Peyer's patch (tissue), 4 donors: ENCODE data around the gene DAAM2. TPM values are rescaled to one million over a fixed set of nuclear protein-coding genes. Genes with fewer than 3 reads are reported as not detected.

Source experiments
- DNase-seq, 3 donors: peaks; one replicate each; pipeline ENCODE4 v3.0.0-alpha.2; 2017 to 2019
- H3K27ac ChIP-seq, 4 donors: fragments of 200-600 bp; sonication (generic); one replicate each; pipeline ENCODE4 v1.5.1; 2016 to 2019
- H3K27me3 ChIP-seq, 2 donors: fragments of 200-600 bp; sonication (generic); one replicate each; pipeline ENCODE4 v1.5.1; 2019
- H3K36me3 ChIP-seq, 3 donors: fragments of 200-600 bp; sonication (generic); one replicate each; pipeline ENCODE4 v1.5.1; 2016 to 2019
- H3K4me1 ChIP-seq, 4 donors: fragments of 200-600 bp; sonication (generic); one replicate each; pipeline ENCODE4 v1.5.1; 2016 to 2019
- H3K4me3 ChIP-seq, 4 donors: fragments of 200-600 bp; sonication (generic); 1 replicate in 3 of 4; 2 replicates in 1 of 4; pipeline ENCODE4 v1.5.1; 2016 to 2019; ENCODE audit warnings: mild to moderate bottlenecking in 1 of 4
- H3K9me3 ChIP-seq, 4 donors: fragments of 200-600 bp; sonication (generic); one replicate each; pipeline ENCODE4 v1.5.1; 2016 to 2019; ENCODE audit warnings: mild to moderate bottlenecking in 1 of 4
- POLR2A ChIP-seq, 2 donors: fragments of 450-650 bp; IDR thresholded peaks; one replicate each; pipeline ENCODE4 v1.5.1; 2017; ENCODE audit warnings: antibody characterized with exemption in 2 of 2, mild to moderate bottlenecking in 2 of 2, moderate library complexity in 2 of 2
- total RNA-seq, 4 donors: library from RNA; depleted of rRNA; stranded (reverse); fragments of >200 nt; gene quantifications; one replicate each; pipeline ENCODE4 v1.1.0, GENCODE V29; 2016
- TF ChIP-seq, protein P1 (sequence below), 6 experiments: fragments of 450-650 bp in 4 of 6; fragments of 200-600 bp in 2 of 6; sonication (generic) in 1 of 6; IDR thresholded peaks; one replicate each; pipeline ENCODE4 v1.5.1; 2017 to 2019; ENCODE audit warnings: antibody characterized with exemption in 6 of 6, mild to moderate bottlenecking in 3 of 6, moderate library complexity in 1 of 6

The DAAM2 gene
- total RNA-seq, 4 donors from 2014 or later: 8.8 to 178 (median 22.5) TPM

- Histone ChIP-seq H3K27me3 (no peaks in the 10 kb centered on the region), H3K27ac (no peak overlapping the region), H3K4me3 (no peak overlapping the region), H3K4me1 (no peaks in the 10 kb centered on the region), H3K9me3 (no peaks in the 10 kb centered on the region), H3K36me3 (peaks cover 0 to 65% (median 0%) of the 10 kb centered on the region in 3 donors)
- no peak for TF ChIP-seq POLR2A (IDR thresholded peaks at IDR 0.05)
- TF ChIP-seq, protein P1, sequence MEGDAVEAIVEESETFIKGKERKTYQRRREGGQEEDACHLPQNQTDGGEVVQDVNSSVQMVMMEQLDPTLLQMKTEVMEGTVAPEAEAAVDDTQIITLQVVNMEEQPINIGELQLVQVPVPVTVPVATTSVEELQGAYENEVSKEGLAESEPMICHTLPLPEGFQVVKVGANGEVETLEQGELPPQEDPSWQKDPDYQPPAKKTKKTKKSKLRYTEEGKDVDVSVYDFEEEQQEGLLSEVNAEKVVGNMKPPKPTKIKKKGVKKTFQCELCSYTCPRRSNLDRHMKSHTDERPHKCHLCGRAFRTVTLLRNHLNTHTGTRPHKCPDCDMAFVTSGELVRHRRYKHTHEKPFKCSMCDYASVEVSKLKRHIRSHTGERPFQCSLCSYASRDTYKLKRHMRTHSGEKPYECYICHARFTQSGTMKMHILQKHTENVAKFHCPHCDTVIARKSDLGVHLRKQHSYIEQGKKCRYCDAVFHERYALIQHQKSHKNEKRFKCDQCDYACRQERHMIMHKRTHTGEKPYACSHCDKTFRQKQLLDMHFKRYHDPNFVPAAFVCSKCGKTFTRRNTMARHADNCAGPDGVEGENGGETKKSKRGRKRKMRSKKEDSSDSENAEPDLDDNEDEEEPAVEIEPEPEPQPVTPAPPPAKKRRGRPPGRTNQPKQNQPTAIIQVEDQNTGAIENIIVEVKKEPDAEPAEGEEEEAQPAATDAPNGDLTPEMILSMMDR (IDR thresholded peaks at IDR 0.05): no peak
- peak in 1 of 3 donors; percentile 24 for DNase-seq
Observed at GRCh38 chr6:39913391-39913916, 121.3 kb downstream of the DAAM2 start.

DNA sequence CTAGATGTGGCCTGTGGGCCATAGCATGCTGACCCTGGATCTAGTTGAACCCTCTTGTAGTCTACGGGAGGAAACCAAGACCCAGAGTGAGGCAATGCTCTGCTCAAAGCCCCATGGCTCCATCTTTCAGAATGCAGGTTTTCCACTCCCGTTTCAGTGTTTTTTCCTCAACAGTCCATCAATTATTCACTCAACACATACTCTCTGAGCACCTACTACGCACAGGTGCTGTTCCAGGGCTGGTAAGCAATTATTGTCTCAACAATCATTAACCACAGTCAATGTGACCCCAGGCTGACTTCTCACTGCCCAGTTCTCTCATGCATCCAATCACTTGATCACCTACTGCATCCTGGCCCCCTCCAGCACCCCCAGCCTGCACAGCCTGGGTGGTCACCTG is 122.1 kb downstream of the DAAM2 start:
- no peak overlapping the region for H3K27ac ChIP-seq
- no peak for DNase-seq
- no peaks in the 10 kb centered on the region for H3K27me3 ChIP-seq
- no peak for TF ChIP-seq POLR2A (IDR thresholded peaks at IDR 0.05)
- TF ChIP-seq, protein P1 (IDR thresholded peaks at IDR 0.05): no peak
- peaks cover 0 to 65% (median 0%) of the 10 kb centered on the region in 3 donors for H3K36me3 ChIP-seq
- H3K4me1 ChIP-seq: no peaks in the 10 kb centered on the region
- H3K9me3 ChIP-seq: no peaks in the 10 kb centered on the region
- no peak overlapping the region for H3K4me3 ChIP-seq

DNA sequence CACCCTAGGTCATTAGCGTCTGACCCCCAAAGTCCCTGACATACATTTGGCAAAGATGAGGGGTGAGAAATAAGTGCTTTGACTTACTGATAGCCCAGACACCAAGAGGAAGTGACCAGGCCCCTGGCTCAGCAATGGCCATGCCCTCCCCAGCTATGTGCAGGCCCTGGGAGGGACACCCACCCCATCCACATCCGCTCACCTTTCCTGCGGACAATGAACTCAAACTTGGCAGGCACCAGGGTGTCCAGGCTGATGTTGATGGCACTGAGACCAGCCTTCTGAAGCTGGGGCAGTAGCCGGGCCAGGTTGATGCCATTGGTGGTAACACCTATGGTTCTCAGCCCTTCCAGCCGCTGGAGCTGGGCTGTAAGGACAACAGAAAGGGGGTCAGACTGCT is 123.7 kb downstream of the DAAM2 start:
- Histone ChIP-seq H3K4me1 (peaks cover 0 to 4% (median 0%) of the 10 kb centered on the region in 4 donors), H3K27ac (no peak overlapping the region), H3K9me3 (no peaks in the 10 kb centered on the region), H3K36me3 (peaks cover 0 to 51% (median 0%) of the 10 kb centered on the region in 3 donors), H3K27me3 (no peaks in the 10 kb centered on the region), H3K4me3 (no peak overlapping the region)
- DNase-seq: peak in 1 of 3 donors; percentile 36
- TF ChIP-seq, protein P1 (IDR thresholded peaks at IDR 0.05): no peak
- no peak for TF ChIP-seq POLR2A (IDR thresholded peaks at IDR 0.05)

DNA sequence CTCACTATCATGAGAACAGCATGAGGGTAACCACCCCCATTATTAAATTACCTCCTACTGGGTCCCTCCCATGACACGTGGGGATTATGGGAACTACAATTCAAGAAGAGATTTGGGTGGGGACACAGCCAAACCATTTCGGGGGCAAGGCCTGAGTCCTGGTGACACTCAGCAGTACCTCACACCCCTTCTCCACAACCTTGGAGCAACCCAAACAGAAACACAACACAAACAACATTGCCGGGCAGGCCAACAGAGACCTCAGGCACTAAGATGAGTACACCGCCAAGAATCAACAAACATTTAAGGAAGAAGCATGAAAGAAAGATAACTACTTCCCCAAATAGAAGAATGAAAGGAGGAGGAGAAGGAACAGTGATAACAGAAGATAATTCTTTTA is 125.2 kb downstream of the DAAM2 start:
- DNase-seq: no peak
- no peak overlapping the region for H3K27ac ChIP-seq
- H3K4me1 ChIP-seq: peaks cover 0 to 9% (median 0%) of the 10 kb centered on the region in 4 donors
- TF ChIP-seq POLR2A (IDR thresholded peaks at IDR 0.05): no peak
- TF ChIP-seq, protein P1 (IDR thresholded peaks at IDR 0.05): no peak
- no peaks in the 10 kb centered on the region for H3K27me3 ChIP-seq
- peaks cover 0 to 46% (median 0%) of the 10 kb centered on the region in 3 donors for H3K36me3 ChIP-seq
- H3K9me3 ChIP-seq: no peaks in the 10 kb centered on the region
- H3K4me3 ChIP-seq: no peak overlapping the region

GRCh38 chr6:39917981-39918380 is 125.8 kb downstream of the DAAM2 start:
- Histone ChIP-seq H3K36me3 (peaks cover 0 to 39% (median 0%) of the 10 kb centered on the region in 3 donors), H3K9me3 (no peaks in the 10 kb centered on the region), H3K4me1 (peaks cover 0 to 14% (median 0%) of the 10 kb centered on the region in 4 donors), H3K27ac (no peak overlapping the region), H3K27me3 (no peaks in the 10 kb centered on the region), H3K4me3 (no peak overlapping the region)
- DNase-seq: peak in 1 of 3 donors; percentile 17
- no peak for TF ChIP-seq POLR2A (IDR thresholded peaks at IDR 0.05)
- TF ChIP-seq, protein P1 (IDR thresholded peaks at IDR 0.05): no peak
